HG03060 (cell line): ENCODE measurements around the gene UTP4.
"Not testable (repeated sequence)": the region's sequence is repeated elsewhere in the genome, so short reads cannot be mapped to it uniquely, and the experiment has no call there.

Experiments used
- ATAC-seq: cut with Tn5 transposase; IDR thresholded peaks from one replicate; pipeline ENCODE4 v1.9.1; 2021; ENCODE audit warnings: low read depth, moderate number of reproducible peaks; ENCODE audit not compliant: unreplicated experiment

Gene UTP4

GRCh38 chr16:69126801-69127200 is 5.6 kb upstream of the UTP4 start:
- not testable (repeated sequence) for ATAC-seq

- ATAC-seq, result no peak
These were observed 4.4 kb upstream of the UTP4 start for GRCh38 chr16:69127966-69128510.

GRCh38 chr16:69130461-69130860 is 2.0 kb upstream of the UTP4 start:
- no peak for ATAC-seq

- ATAC-seq, result no peak
These were observed 1.1 kb upstream of the UTP4 start for GRCh38 chr16:69131167-69131838.

- no peak for ATAC-seq
These were observed 518 bp upstream of the UTP4 start for GRCh38 chr16:69131839-69132423.

- ATAC-seq, result no peak
These were observed 1.0 kb downstream of the UTP4 start for GRCh38 chr16:69133373-69133954.

- ATAC-seq, result no peak
These were observed 6.2 kb downstream of the UTP4 start for GRCh38 chr16:69138608-69139007.

GRCh38 chr16:69139464-69139863 is 7.0 kb downstream of the UTP4 start:
- not testable (repeated sequence) for ATAC-seq

GRCh38 chr16:69141014-69141413 is 8.6 kb downstream of the UTP4 start:
- ATAC-seq, result no peak

GRCh38 chr16:69141936-69142335 is 9.5 kb downstream of the UTP4 start:
- no peak for ATAC-seq

- no peak for ATAC-seq
These were observed 10.7 kb downstream of the UTP4 start for GRCh38 chr16:69143116-69143515.

GRCh38 chr16:69145658-69146057 is 13.2 kb downstream of the UTP4 start:
- no peak for ATAC-seq

GRCh38 chr16:69149621-69150020 is 17.2 kb downstream of the UTP4 start:
- ATAC-seq, result not testable (repeated sequence)

GRCh38 chr16:69150146-69150865 is 17.9 kb downstream of the UTP4 start:
- no peak for ATAC-seq

- ATAC-seq, result no peak
These were observed 24.7 kb downstream of the UTP4 start for GRCh38 chr16:69157196-69157595.

- ATAC-seq, result no peak
These were observed 27.7 kb downstream of the UTP4 start for GRCh38 chr16:69160192-69160591.

GRCh38 chr16:69165584-69165983 is 33.1 kb downstream of the UTP4 start:
- ATAC-seq, result no peak

GRCh38 chr16:69166221-69166833 is 33.9 kb downstream of the UTP4 start:
- ATAC-seq, result no peak

- no peak for ATAC-seq
These were observed 34.8 kb downstream of the UTP4 start for GRCh38 chr16:69166946-69167930.

- no peak for ATAC-seq
These were observed 36.6 kb downstream of the UTP4 start for GRCh38 chr16:69169051-69169450.
